ENCODE results near the gene ITGAX.

ITGAX gene

DNA sequence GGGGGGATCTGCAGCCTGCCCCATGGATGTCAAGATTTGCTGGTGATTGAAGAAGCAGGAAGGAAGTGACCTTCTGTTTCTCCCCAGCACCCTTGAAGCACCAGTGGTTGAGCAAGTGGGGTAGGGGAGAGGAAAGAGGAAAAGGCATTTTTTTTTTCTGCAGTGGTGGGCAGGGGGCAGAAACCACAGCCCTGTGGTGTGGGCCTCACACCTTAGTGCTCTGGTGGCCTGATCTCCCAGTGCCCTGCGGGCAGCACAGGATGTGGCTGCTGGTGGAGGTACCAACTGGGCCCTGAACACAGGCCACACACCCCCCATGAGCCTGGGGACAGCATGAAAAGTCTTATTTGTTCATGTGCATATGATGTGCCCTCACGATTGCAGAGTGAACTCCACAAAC lies 45.2 kb downstream of the ITGAX start:
- Histone ChIP-seq H3K36me3 (no peaks in the 10 kb centered on the region), H3K27me3 (no peaks in the 10 kb centered on the region), H3K9me3 (no peaks in the 10 kb centered on the region; the same call in 1 of the 2 replicates), H3K4me3 (ENCODE audit: low read depth, low read length) (no peak overlapping the region), H3K4me1 (no peaks in the 10 kb centered on the region)
- TF ChIP-seq CTCF (IDR thresholded peaks at IDR 0.05; ENCODE audit: low read depth, low read length), result no peak
- no peak for DNase-seq

DNA sequence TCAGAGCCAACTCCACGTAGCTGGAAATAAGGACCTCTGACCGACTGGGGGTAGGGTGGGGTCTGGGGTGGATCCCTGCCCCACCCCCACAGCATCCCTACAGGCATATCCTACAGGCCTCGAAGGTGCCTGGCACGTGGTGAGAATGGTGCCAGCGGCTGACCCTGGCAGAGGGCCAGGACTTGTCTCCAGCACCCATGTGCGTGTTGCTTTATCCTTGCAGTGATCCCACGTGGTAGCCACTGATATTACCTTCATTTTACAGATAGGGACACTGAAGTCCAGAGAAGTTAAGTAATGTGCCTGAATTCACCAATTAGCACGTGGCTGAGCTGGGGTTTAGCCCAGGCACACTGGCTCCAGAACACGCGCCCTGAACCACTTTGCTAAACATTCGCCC lies 46.5 kb downstream of the ITGAX start:
- Histone ChIP-seq H3K9me3 (no peaks in the 10 kb centered on the region; the same call in 1 of the 2 replicates), H3K36me3 (no peaks in the 10 kb centered on the region), H3K4me1 (no peaks in the 10 kb centered on the region), H3K4me3 (ENCODE audit: low read depth, low read length) (no peak overlapping the region), H3K27me3 (no peaks in the 10 kb centered on the region)
- TF ChIP-seq CTCF (IDR thresholded peaks at IDR 0.05; ENCODE audit: low read depth, low read length), result no peak
- no peak for DNase-seq

DNA sequence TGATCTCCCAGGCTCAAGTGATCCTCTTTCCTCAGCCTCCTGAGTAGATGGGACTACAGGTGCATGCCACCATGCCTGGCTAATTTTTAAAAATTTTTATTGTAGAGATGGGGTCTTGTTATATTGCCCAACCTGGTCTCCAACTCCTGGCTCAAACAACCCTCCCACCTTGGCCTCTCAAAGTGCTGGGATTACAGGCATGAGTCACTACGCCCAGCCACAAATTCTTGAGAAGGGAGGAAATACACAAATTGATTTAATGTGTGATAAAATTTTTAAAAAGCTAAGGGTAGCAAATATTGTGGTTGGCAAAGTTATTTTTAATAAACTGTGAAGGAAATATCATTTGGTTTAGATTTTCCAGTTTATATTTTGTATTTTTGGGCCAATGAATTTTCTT lies 47.7 kb downstream of the ITGAX start:
- no peaks in the 10 kb centered on the region; the same call in 1 of the 2 replicates for H3K27me3 ChIP-seq
- no peaks in the 10 kb centered on the region for H3K36me3 ChIP-seq
- no peak for DNase-seq
- no peak for TF ChIP-seq CTCF (IDR thresholded peaks at IDR 0.05; ENCODE audit: low read depth, low read length)
- H3K4me3 ChIP-seq (ENCODE audit: low read depth, low read length), result no peak overlapping the region
- H3K4me1 ChIP-seq, result no peaks in the 10 kb centered on the region
- H3K9me3 ChIP-seq, result no peaks in the 10 kb centered on the region; the same call in 1 of the 2 replicates

- no peak for TF ChIP-seq CTCF (IDR thresholded peaks at IDR 0.05; ENCODE audit: low read depth, low read length)
- Histone ChIP-seq H3K9me3 (no peaks in the 10 kb centered on the region; the same call in 1 of the 2 replicates), H3K4me1 (no peaks in the 10 kb centered on the region), H3K27me3 (no peaks in the 10 kb centered on the region; the same call in 1 of the 2 replicates), H3K36me3 (no peaks in the 10 kb centered on the region), H3K4me3 (ENCODE audit: low read depth, low read length) (peak overlapping the region; percentile 23)
- no peak for DNase-seq
Measured at GRCh38 chr16:31403590-31404352, 48.8 kb downstream of the ITGAX start.

GRCh38 chr16:31404353-31405064 lies 49.5 kb downstream of the ITGAX start:
- H3K4me3 ChIP-seq (ENCODE audit: low read depth, low read length), result peak overlapping the region; percentile 23
- DNase-seq, result peak; percentile 23

More at GRCh38 chr16:31404353-31405064, 49.5 kb downstream of the ITGAX start:
- TF ChIP-seq CTCF (IDR thresholded peaks at IDR 0.05; ENCODE audit: low read depth, low read length), result no peak
- no peaks in the 10 kb centered on the region; the same call in 1 of the 2 replicates for H3K27me3 ChIP-seq
- H3K36me3 ChIP-seq, result no peaks in the 10 kb centered on the region
- H3K9me3 ChIP-seq, result no peaks in the 10 kb centered on the region; the same call in 1 of the 2 replicates
- H3K4me1 ChIP-seq, result no peaks in the 10 kb centered on the region

Measured in BE2C (cell line).